Body of pancreas (tissue), 4 donors: Measurements from ENCODE around the gene TTC24.

Experiments
- POLR2A ChIP-seq, 3 donors: fragments of 450-650 bp; IDR thresholded peaks; one replicate each; pipeline ENCODE4 v1.6.1; 2016; ENCODE audit warnings: antibody characterized with exemption in 3 of 3, mild to moderate bottlenecking in 2 of 3
- TF ChIP-seq, protein P1 (sequence below), 7 experiments: fragments of 450-650 bp in 4 of 7; fragments of 200-600 bp in 3 of 7; sonication (generic) in 3 of 7; IDR thresholded peaks; one replicate each; pipeline ENCODE4 v1.5.1; 2016 to 2019; ENCODE audit warnings: antibody characterized with exemption in 7 of 7

DNA sequence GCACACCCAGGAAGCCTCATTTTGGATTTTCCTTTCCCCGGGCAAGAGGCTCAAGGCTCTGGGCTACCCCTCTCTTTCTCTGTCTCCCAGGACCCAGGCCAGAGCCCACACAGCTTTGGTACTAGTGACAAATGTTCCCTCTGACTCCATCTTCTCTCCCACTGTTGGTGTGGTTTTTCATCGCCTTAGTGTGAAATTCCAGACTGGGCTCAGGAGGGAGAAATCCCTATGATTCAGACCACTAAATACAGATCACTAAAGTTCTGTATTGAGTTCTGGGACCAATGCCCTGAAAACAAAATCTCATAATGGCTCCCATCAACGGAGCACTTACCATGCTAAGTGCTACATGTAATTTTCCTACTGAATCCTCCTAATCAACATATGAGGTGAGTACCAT, 33.3 kb upstream of the TTC24 start:
- TF ChIP-seq, protein P1, sequence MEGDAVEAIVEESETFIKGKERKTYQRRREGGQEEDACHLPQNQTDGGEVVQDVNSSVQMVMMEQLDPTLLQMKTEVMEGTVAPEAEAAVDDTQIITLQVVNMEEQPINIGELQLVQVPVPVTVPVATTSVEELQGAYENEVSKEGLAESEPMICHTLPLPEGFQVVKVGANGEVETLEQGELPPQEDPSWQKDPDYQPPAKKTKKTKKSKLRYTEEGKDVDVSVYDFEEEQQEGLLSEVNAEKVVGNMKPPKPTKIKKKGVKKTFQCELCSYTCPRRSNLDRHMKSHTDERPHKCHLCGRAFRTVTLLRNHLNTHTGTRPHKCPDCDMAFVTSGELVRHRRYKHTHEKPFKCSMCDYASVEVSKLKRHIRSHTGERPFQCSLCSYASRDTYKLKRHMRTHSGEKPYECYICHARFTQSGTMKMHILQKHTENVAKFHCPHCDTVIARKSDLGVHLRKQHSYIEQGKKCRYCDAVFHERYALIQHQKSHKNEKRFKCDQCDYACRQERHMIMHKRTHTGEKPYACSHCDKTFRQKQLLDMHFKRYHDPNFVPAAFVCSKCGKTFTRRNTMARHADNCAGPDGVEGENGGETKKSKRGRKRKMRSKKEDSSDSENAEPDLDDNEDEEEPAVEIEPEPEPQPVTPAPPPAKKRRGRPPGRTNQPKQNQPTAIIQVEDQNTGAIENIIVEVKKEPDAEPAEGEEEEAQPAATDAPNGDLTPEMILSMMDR (IDR thresholded peaks at IDR 0.05), result no peak
- TF ChIP-seq POLR2A (IDR thresholded peaks at IDR 0.05), result no peak
